Prostate gland (tissue), 2 donors: ENCODE results near the gene ITSN1.

ENCODE experiments used
- POLR2AphosphoS5 ChIP-seq: sonication (generic); formaldehyde crosslinking; IDR thresholded peaks from one replicate; pipeline ENCODE4 v1.6.1; 2017; ENCODE audit warnings: antibody characterized with exemption
- TF ChIP-seq, protein P1 (sequence below), 4 experiments: fragments of 200-600 bp in 2 of 4; fragments of 450-650 bp in 2 of 4; sonication (generic) in 2 of 4; IDR thresholded peaks; 1 replicate in 3 of 4; 2 replicates in 1 of 4; pipeline ENCODE4 v1.5.1; 2016 to 2019; ENCODE audit warnings: antibody characterized with exemption in 4 of 4, mild to moderate bottlenecking in 2 of 4, moderate library complexity in 2 of 4

DNA sequence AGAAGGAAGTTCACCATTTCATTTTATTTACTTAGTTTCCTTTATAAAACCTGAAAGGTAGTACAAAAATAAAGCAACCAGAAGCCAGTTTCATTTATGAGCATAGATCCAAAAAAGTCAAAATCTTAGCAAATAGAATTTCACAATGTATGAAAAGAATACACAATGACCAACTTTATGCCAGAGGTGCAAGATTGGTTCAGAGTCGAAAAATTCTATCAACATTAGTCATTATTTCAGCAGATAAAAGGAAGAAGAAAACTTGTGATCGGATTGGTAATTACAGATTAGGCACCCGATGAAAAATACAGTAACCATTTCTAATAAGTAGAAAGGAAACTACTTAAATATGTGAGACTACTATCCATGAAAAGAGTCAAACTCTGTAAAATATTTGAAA lies 89.1 kb downstream of the ITSN1 start:
- no peak for TF ChIP-seq POLR2AphosphoS5
- TF ChIP-seq, protein P1, sequence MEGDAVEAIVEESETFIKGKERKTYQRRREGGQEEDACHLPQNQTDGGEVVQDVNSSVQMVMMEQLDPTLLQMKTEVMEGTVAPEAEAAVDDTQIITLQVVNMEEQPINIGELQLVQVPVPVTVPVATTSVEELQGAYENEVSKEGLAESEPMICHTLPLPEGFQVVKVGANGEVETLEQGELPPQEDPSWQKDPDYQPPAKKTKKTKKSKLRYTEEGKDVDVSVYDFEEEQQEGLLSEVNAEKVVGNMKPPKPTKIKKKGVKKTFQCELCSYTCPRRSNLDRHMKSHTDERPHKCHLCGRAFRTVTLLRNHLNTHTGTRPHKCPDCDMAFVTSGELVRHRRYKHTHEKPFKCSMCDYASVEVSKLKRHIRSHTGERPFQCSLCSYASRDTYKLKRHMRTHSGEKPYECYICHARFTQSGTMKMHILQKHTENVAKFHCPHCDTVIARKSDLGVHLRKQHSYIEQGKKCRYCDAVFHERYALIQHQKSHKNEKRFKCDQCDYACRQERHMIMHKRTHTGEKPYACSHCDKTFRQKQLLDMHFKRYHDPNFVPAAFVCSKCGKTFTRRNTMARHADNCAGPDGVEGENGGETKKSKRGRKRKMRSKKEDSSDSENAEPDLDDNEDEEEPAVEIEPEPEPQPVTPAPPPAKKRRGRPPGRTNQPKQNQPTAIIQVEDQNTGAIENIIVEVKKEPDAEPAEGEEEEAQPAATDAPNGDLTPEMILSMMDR (IDR thresholded peaks at IDR 0.05): no peak
